NOMO-1 treated with dmso at 0.1 percent for 144 hours (cell line): Measurements from ENCODE around the gene CARD19.

Experiments
- DNase-seq: peaks from one replicate; lab custom pipeline; 2025; ENCODE audit not compliant: unreplicated experiment; lab: John Stamatoyannopoulos, UW

The CARD19 gene

GRCh38 chr9:93096131-93096802 lies at the start of gene CARD19:
Gene CARD19 (plus strand): TSS chr9:93096217. CDS start chr9:93096346, 129 bp downstream.
- DNase-seq = no peak

- no peak for DNase-seq
Observed at GRCh38 chr9:93048566-93049448, 47.2 kb upstream of the CARD19 start.

GRCh38 chr9:93049491-93049890 lies 46.5 kb upstream of the CARD19 start:
- DNase-seq = no peak

- DNase-seq = no peak
Observed at GRCh38 chr9:93050231-93050630, 45.8 kb upstream of the CARD19 start.

- DNase-seq = no peak
Observed at GRCh38 chr9:93051680-93052089, 44.3 kb upstream of the CARD19 start.

- no peak for DNase-seq
Observed at GRCh38 chr9:93052791-93053540, 43.1 kb upstream of the CARD19 start.

- no peak for DNase-seq
Observed at GRCh38 chr9:93053781-93054331, 42.2 kb upstream of the CARD19 start.

- DNase-seq = no peak
Observed at GRCh38 chr9:93054758-93055704, 41.0 kb upstream of the CARD19 start.

GRCh38 chr9:93057042-93057702 lies 38.8 kb upstream of the CARD19 start:
- no peak for DNase-seq

- DNase-seq = no peak
Observed at GRCh38 chr9:93057703-93058354, 38.2 kb upstream of the CARD19 start.

- DNase-seq = peak; percentile 26
Observed at GRCh38 chr9:93058355-93059010, 37.5 kb upstream of the CARD19 start, which contains the start of gene SUSD3. Gene SUSD3 (plus strand): TSS chr9:93058701. CDS start chr9:93058743, 42 bp downstream.

GRCh38 chr9:93059011-93059714 lies 36.9 kb upstream of the CARD19 start:
- peak; percentile 66 for DNase-seq

GRCh38 chr9:93059715-93060578 lies 36.1 kb upstream of the CARD19 start:
- DNase-seq = no peak

GRCh38 chr9:93060746-93061259 lies 35.2 kb upstream of the CARD19 start:
- no peak for DNase-seq

- no peak for DNase-seq
Observed at GRCh38 chr9:93061260-93061751, 34.7 kb upstream of the CARD19 start.
